GM18517 (cell line): ENCODE data around the gene MRM2.
A peak's percentile ranks its signal among the peaks of the same experiment; 100 is the strongest.

Source experiments
- ATAC-seq: cut with Tn5 transposase; IDR thresholded peaks from one replicate; pipeline ENCODE4 v1.9.1; 2021; ENCODE audit warnings: mild to moderate bottlenecking, moderate library complexity; ENCODE audit not compliant: unreplicated experiment

The MRM2 gene

DNA sequence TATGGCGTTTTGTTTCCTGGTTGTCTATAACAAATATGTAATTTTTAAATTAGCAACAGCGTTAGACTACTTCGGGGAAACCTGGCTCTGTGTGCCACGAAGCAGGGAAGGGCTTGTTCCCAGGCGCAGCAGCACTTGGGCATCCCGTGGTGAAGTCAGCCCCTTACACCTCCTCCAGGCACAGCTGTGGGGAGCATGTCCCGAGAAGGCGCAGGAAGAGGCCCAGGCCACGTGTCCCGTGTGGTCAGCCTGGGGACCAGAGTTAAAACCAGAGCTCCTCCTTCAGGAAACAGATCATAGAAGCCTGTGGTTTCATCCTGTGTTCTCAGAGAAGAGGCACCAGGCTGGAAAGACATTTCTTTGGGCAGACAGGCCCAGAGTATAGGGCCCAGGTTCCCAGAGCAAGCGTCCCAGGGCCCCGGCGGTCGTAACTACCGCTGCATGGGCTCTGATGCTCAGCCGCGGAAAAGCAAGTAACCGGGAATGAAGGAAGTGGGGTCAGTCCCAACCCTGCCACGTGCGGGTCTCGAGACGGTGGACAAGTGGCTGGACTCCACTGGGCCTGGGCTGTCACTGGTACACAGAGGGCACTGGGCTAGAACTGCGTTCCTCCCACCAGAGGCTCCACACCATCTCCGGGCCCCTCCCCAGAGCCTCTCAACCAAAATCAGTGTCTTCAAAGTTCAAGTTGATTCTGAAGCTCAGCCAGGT, 7.1 kb upstream of the MRM2 start:
- ATAC-seq: no peak

DNA sequence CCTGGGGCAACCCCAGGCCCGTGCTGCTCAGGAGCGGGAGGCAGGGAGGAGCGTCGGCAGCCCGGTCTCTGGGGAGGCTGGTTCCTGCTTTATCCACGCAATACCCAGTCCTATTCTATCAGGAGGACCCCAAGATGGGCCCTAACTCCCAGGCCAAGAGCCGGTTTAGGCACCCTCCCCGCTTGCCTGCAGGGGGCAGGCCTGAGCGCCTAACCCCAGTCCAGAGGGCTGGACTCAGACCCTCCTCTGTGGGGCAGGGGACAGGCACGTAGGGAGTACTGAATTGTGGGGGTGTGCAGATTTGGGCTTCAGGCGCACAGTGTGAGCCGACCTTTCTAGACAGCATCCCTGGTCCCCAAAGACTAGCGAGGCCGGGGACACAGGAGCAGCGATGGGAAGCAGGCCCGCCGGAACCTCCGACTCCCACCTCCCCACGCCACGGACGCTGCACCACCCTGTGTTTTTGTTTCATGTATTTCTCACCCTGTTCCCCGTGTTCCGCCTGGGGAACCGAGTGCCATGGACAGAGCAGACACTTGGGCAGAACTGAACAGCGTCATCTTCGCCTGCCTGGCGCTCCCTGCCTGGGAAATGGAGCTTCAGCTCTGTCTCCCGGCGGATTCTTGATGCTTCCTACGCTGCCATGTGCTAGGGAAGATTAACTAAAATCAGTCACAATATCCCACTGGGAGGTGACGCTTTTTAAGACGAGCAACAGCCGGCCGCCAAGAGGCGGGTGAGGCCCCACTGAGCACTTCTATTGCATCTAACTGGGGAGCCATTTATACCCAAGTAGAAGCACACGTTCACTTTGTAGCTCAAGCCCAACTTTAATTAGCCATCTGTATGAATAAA, 5.4 kb upstream of the MRM2 start:
- no peak for ATAC-seq

DNA sequence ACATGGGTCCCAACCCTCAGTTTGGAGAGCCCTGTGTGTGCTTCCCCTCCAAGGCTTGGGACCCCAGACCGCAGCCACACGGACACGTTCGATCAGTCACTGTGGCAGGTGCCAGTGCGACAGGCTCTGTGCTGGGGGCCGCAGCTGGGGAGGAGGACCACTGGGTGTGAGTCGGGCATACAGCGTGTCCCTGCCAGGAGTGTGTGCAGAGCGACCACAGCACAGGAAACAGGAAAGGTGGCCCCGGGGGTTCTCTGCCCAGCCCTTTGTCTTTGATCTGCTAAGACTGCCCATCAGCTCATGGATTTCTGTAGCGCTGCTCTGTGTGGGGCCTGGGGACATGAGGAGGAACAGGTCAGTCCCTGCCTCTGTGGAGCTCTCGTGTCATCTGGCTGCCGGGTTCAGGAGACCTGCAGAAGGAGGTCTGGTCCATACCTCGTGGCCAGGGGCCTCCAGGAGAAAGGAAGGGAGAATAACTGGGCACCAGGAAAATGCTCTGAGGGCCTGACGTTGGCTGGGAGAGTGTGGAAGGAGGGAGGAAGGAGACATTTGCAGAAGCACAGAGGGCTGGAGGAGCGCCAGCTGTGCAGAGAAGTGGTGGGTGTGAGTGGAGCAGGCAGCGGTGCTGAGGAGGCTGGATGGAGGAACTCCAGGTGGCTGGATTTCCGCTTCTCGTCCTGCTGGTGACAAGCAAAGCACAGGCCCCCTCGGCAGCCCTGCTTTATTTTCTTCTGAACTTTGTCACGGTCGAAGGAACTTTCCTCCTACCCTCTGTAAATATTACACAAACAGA, 4.1 kb upstream of the MRM2 start:
- ATAC-seq: no peak

DNA sequence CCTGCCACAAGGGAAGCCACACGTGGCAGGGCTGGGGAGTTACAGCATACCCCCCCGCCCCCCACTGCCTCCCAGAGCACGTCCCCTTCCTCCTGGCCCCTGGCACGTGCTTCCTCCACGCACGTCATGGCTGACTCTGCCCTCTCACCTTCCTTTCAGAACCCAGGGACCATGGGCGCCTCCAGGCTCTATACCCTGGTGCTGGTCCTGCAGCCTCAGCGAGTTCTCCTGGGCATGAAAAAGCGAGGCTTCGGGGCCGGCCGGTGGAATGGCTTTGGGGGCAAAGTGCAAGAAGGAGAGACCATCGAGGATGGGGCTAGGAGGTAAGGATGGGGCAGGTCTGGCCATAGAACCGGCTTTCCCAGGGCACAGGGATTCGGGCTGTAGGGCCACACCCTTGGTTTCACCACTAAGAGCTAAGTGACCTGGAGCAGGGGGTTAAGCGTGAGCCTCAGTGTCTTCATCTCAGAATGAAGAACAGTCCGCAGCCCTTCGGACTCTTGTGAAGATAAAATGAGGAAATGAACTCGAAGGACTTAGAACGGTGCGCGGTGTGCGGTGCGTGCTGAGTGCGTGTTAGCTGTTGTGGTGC, 2.5 kb upstream of the MRM2 start:
- no peak for ATAC-seq

DNA sequence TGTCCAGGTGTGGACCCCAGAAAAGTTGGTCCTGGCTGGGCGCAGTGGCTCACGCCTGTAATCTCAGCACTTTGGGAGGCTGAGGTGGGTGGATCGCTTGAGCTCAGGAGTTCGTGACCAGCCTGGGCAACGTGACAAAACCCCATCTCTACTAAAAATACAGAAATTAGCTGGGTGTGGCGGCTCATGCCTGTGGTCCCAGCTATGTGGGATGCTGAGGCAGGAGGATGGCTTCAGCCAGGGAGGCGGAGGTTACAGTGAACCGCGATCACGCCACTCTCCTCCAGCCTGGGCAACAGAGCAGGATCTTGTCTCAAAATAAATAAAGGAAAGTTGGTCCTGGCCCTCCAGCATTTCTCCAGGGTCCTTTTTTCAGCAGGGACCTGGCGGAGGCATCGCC, 1.5 kb upstream of the MRM2 start:
- ATAC-seq: no peak

DNA sequence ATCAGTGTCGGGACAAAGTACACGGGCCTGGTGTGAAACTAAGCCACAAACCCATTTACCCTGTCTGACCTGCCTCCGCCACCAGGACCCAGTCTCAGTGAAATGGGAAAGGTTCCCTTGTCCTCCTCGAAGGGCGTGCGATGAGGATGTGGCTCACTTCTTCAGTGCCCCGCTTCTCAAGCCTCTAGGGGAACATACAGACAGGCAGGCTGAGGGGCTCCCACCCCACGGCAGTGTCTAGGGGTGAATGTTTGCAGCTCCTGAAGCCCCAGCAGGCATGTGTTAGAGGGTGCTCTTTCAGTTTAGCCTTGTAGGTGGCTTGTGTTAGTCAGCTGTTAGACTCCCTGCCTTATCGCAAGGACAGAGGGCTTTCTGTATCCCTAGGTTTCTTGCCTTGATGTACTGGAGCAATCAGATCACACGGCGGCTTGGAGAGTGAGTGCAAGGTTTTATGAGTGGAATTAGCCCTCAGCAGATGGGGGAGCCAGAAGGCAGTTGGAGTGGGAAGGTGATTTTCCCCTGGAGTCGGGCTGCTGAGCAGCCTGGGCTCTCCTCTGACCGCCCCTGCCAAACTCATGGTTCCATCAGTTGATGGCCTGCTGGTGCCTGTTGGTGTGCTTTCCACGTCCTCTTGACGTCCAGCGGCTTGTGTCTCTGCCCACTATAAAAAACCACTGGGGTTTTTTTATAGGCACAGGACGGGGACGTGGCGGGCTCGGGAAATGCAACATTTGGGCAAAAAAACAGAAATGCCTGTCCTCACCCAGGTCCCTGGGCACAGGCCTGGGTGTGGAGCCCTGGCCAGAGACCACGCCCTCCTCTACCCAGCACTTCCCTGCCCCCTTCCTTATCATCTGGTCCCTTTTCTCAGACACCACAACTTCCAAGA, 780 bp upstream of the MRM2 start:
- ATAC-seq: no peak

DNA sequence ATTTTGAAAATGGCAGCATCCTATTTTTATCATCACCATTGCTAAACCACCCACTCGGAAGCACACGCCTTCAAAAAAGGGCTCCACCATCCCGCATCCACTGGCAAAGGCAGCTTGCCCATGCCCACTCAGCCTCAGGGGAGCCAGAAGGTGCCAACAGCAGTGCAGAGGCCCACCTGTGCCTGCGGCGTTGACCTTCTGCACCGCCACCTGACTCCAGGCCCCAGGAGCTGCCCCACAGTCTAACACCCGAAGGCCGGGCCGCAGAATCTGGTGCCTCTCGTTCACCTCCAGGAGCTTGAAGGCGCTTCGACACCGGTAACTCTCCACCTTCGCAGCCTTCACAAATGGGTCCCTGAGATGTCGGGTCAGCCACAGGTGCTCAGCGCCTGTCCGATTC, 2.8 kb downstream of the MRM2 start:
- no peak for ATAC-seq

DNA sequence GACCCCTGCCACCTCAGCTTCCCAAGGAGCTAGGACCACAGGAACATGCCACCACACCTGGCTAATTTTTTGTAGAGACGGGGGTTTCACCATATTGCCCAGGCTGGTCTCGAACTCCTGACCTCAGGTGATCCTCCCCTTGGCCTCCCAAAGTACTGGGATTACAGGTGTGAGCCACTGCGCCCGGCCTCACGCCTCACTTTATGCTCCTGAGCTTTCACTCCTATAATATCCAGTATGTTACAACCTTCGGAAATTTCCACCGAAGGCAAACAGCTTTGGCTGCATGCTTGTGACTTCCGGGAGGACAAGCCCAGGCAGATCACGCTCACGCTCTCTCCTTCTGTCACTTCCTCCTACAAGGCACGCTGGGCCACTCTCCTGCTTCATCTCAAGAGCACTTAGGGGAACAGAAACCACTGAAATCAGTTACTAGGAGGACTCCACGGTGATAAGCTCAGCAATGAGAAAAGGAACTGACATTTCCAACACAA, 4.8 kb downstream of the MRM2 start:
- ATAC-seq: peak; percentile 73

DNA sequence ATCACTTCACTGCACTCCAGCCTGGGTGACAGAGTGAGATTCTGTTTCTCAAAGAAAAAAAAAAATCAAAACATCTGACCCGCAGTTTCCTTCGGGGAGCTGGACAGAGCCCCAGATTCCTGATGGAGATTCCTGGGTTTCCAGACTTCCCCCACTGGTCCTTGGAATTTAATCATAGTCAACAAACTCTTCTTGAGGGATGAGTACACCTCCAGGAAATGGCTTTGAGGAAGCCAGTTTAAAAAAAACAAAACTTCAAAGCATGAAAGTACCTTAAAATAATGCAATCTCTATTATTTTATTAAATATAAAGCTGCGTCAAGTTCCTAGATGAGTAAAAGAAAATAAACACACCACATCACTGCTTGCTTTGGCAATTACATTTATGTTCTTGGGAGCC, 8.1 kb downstream of the MRM2 start:
- no peak for ATAC-seq

DNA sequence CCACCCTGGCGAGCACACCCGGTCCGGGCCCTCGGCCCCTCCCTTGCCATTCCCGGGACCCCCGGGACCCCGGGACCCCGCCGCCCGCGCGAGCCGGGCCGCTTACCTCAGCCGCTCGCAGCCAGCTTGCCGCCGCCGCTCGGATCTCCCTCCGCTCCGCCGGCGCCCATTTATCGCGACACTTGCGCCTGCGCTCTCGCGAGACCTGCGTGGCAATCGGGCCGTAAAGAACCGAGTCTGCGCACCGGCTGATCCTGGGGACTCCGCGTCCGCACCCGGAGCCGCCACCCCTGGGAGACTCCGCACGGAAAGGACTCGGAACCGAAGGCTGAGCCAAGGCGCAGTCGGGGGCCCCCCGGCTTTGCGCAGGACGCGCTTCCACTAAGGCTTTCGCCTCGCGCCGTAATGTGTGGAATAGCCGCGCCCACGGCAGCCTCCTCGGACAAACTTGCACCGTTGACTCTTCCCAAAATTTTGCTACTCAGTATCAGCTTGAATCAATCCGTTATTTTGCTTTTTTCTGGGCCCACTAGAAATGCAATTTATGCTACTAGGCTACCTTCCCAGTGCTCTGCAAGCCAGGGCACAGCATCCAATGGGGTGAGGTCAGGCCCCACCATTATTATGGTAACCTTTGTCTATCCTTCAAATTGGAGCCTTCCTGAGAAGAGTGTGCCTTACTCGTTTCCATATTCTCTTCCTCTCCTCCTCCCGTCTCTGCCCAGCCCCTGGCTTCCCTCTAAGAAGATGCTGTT, 9.1 kb downstream of the MRM2 start, which contains the start of gene MAD1L1:
MAD1L1 (minus strand) TSS at position 180 of the 755 bp plus-strand sequence. CDS start 2,812 bp downstream, outside the sequence.
- peak; percentile 59 for ATAC-seq

DNA sequence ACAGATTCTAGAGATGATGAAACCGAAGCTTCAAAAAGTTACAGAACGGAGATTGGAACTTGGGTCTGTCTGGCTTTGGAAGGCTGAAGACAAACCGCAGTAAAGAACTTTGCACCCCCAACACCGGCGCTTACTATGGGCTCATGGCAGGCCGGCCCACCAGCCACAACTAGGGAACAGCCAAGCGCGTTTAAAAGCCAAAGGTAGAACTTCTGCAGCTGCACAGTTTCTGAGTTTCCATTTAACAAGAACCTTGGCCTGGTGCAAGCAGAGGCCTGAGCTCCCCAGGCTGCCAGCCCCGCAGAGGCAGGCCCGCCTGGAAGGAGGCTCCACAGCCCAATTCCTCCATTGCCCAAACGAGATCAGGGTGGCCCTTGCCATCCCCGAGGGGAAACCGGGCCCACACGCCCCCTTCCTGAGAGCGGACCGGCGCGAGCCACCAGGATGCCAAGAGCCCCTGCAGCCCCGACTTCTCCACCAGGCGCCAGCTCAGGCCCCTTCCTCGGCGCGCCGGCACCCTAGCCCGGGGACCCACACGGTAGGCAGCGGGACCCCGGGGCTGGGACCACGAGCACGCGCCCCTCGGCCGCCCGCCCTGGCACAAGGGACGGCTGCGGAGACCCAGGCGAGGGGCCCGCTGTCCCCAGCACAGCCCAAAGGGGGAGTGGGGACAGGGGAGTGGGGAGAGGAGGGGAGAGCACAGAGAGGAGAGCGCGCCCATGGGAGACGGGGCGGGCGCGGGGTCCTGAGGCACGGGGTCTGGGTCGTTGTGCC, 9.8 kb downstream of the MRM2 start:
- ATAC-seq: peak; percentile 29

DNA sequence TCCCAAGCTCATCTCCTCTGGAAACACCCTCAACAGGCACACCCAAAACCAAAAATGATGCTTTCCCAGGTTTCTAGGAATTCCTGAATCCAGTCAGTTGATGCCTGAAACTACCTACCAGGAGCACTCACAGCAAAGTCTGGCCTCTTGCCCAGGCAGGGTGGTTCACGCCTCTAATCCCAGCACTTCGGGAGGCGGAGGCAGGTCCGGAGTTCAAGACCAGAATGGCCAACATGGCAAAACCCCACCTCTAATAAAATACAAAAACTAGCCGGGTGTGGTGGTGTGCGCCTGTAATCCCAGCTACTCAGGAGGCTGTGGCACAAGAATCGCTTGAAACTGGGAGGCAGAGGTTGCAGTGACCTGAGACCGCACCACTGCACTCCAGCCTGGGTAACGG, 11.1 kb downstream of the MRM2 start:
- ATAC-seq: no peak

DNA sequence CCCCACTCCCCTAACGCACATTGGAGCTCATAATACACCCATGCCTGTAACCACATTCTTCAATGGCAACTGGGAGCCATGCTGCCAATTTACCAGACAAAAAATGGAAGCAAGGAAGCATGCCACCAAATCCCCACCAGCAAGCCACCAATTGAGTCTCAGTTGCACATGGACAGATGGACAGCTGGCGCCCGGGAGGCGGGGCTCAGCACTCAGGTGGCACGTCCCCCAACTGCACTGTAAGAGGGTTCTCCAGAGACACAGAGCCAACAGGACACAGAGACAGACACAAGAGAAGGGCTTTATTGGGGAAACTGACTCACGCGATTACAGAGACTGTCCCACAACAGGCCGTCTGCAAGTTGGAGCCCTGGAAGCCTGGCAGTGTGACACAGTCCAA, 11.8 kb downstream of the MRM2 start:
- ATAC-seq: no peak

DNA sequence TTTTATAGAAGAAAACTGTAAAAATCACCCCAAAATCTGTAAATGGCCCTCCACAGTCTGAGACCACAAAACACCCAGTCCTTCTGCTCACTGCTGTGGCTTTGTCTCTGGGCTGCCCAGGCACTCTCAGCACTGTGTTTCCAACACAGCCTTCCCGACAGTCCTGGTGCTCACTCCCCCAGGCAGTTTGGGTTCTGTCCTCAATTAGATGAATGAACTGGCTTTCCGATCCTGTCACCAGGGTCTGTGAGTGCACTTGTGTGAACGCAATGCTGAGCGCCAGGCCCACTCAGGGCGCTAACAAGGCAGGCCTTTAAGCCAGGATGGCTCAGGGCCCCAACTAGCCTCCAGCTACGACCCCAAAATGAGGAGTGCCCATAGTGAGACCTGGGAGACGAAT, 12.5 kb downstream of the MRM2 start:
- no peak for ATAC-seq

DNA sequence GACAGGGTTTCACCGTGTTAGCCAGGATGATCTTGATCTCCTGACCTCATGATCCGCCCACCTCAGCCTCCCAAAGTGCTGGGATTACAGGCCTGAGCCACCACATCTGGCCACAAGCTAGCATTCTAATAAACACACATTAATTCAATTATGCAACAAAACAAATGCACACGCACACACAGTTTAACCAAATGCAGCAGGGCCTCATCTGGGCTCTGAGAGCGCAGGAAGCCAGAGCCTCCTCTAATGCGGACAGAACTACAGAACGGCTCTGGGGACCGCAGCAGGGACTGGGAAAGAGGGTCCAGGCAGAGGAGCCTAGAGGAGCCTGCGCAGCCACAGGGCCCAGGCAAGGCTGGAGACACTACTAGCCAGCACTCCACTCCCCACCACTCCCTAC, 13.1 kb downstream of the MRM2 start:
- no peak for ATAC-seq

DNA sequence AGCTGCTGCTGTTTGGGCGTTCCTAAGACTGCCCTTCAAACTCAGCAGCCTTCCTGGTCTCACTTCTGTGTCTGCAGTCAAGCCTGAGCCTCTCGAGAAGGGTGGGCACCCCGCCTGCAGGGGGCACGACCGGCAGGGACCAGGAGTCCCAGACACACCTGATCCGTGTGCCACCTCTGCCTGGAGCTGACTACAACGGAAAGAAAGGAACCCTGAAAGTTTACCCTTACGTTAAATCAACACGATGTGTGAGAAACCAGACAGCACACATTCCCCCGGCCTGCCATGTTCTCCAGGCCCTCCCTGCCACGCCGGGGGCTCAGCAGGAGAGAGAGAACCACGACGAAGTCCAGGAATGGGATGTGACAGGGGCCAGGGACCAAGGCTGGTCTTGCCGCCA, 14.3 kb downstream of the MRM2 start:
- no peak for ATAC-seq

DNA sequence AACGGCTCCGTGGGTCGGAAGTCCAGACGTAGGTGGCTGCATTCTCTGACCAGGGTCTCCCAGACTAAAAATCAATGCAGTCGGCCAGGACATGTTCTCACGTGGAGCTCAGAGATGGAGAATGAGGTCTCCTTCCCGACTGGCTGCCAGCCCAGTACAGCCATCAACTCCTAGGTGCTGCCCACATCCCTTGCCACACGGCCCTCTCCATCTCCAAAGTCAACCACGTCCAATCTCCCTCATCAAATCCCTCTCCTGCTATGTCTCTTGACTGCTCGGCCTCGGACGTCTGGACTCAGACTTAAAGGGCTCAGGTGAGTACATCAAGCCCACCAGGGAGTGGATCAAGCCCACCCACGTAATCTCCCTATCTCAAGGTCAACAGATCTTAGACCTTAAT, 16.2 kb downstream of the MRM2 start:
- ATAC-seq: no peak

DNA sequence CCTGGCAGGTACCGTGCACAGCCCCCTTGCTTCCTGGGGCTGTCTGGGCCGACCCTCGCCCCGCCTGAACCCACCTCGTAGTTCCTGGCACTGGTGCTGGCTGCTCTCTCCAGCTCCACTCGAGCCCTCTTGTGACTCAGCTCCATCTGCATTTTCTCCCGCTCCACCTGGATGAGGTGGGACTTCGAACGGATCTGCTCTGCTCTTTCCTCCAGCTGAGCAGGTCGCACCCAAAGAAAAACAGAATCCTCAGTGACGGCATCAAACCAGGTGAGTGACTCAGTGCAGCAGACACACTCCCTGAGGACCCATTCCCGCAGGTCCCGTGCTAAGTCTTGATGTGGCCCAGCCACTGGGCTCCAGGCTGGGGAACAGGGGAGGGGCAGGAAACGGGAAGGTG, 16.7 kb downstream of the MRM2 start:
- no peak for ATAC-seq
